ENCODE measurements around the gene PLEKHM3. TPM values are rescaled to one million over a fixed set of nuclear protein-coding genes. Genes with fewer than 3 reads are reported as not detected.
A peak's percentile ranks its signal among the peaks of the same experiment; 100 is the strongest.

PLEKHM3 gene
- total and polyA plus RNA-seq, 8 donors, result 14.4 to 17.9 (median 16.0) TPM

GRCh38 chr2:207845202-207845864 lies 180.0 kb downstream of the PLEKHM3 start:
- Histone ChIP-seq H3K27ac (no peak overlapping the region), H3K4me1 (peaks cover 8 to 19% of the 10 kb centered on the region in 2 donors), H3K9me3 (no peaks in the 10 kb centered on the region), H3K36me3 (no peaks in the 10 kb centered on the region), H3K4me3 (no peak overlapping the region), H3K27me3 (no peaks in the 10 kb centered on the region)
- ATAC-seq (peak; percentile 36), DNase-seq (no peak)
- intact Hi-C loops (cut with DNase I), result no loop called here
- no peak for TF ChIP-seq CTCF (IDR thresholded peaks at IDR 0.05)

GRCh38 chr2:207844648-207845047 lies 180.7 kb downstream of the PLEKHM3 start:
- TF ChIP-seq CTCF (IDR thresholded peaks at IDR 0.05), result no peak
- no peak for DNase-seq
- Histone ChIP-seq H3K27me3 (no peaks in the 10 kb centered on the region), H3K27ac (no peak overlapping the region), H3K9me3 (no peaks in the 10 kb centered on the region), H3K4me3 (no peak overlapping the region), H3K4me1 (peaks cover 8 to 19% of the 10 kb centered on the region in 2 donors), H3K36me3 (no peaks in the 10 kb centered on the region)
- ATAC-seq, result no peak
- intact Hi-C loops (cut with DNase I), result no loop called here

- intact Hi-C loops (cut with DNase I), result no loop called here
- TF ChIP-seq CTCF (IDR thresholded peaks at IDR 0.05), result no peak
- no peak overlapping the region for H3K4me3 ChIP-seq
- H3K27ac ChIP-seq, result no peak overlapping the region
- DNase-seq (no peak), ATAC-seq (no peak)
- no peaks in the 10 kb centered on the region for H3K27me3 ChIP-seq
- no peaks in the 10 kb centered on the region for H3K4me1 ChIP-seq
- no peaks in the 10 kb centered on the region for H3K9me3 ChIP-seq
- no peaks in the 10 kb centered on the region for H3K36me3 ChIP-seq
Measured at GRCh38 chr2:207840101-207840500, 185.2 kb downstream of the PLEKHM3 start.

GRCh38 chr2:207839575-207839974 lies 185.8 kb downstream of the PLEKHM3 start:
- no peaks in the 10 kb centered on the region for H3K9me3 ChIP-seq
- TF ChIP-seq CTCF (IDR thresholded peaks at IDR 0.05), result no peak
- no peaks in the 10 kb centered on the region for H3K27me3 ChIP-seq
- ATAC-seq (no peak), DNase-seq (no peak)
- no peak overlapping the region for H3K4me3 ChIP-seq
- intact Hi-C loops (cut with DNase I), result no loop called here
- H3K27ac ChIP-seq, result no peak overlapping the region
- no peaks in the 10 kb centered on the region for H3K4me1 ChIP-seq
- H3K36me3 ChIP-seq, result no peaks in the 10 kb centered on the region

GRCh38 chr2:207839028-207839427 lies 186.3 kb downstream of the PLEKHM3 start:
- no peak for ATAC-seq
- no peak overlapping the region for H3K27ac ChIP-seq
- TF ChIP-seq CTCF (IDR thresholded peaks at IDR 0.05), result no peak
- intact Hi-C loops (cut with DNase I), result no loop called here
- DNase-seq, result no peak
- no peaks in the 10 kb centered on the region for H3K4me1 ChIP-seq
- H3K9me3 ChIP-seq, result no peaks in the 10 kb centered on the region
- no peaks in the 10 kb centered on the region for H3K36me3 ChIP-seq
- H3K27me3 ChIP-seq, result no peaks in the 10 kb centered on the region
- no peak overlapping the region for H3K4me3 ChIP-seq

Data from left lung (tissue), 10 donors.